Measurements from ENCODE around the gene TEK.

The TEK gene

GRCh38 chr9:27276193-27277030 lies 167.4 kb downstream of the TEK start:
- Mint-ChIP-seq H3K27me3 (ENCODE audit: low read depth) (no peaks in the 10 kb centered on the region), H3K4me3 (peak overlapping the region in 2 of 3 experiments; percentile 11 to 13), H3K27ac (no peak overlapping the region), H3K4me1 (peaks cover 13% of the 10 kb centered on the region), H3K9me3 (no peaks in the 10 kb centered on the region), H3K36me3 (ENCODE audit: low read depth) (no peaks in the 10 kb centered on the region)
- peak; percentile 73 to 85 (median 75) for TF ChIP-seq CTCF (IDR thresholded peaks at IDR 0.05; ENCODE audit: unreplicated experiment in 3 of 3)

GRCh38 chr9:27278374-27278773 lies 169.3 kb downstream of the TEK start:
- no peak overlapping the region for H3K27ac Mint-ChIP-seq
- H3K4me3 Mint-ChIP-seq = no peak overlapping the region
- no peaks in the 10 kb centered on the region for H3K9me3 Mint-ChIP-seq
- peaks cover 13% of the 10 kb centered on the region for H3K4me1 Mint-ChIP-seq
- TF ChIP-seq CTCF (IDR thresholded peaks at IDR 0.05; ENCODE audit: unreplicated experiment in 3 of 3) = no peak
- no peaks in the 10 kb centered on the region for H3K27me3 Mint-ChIP-seq (ENCODE audit: low read depth)
- no peaks in the 10 kb centered on the region for H3K36me3 Mint-ChIP-seq (ENCODE audit: low read depth)

- Mint-ChIP-seq H3K27ac (no peak overlapping the region), H3K27me3 (ENCODE audit: low read depth) (no peaks in the 10 kb centered on the region), H3K4me1 (peaks cover 13% of the 10 kb centered on the region), H3K4me3 (no peak overlapping the region), H3K9me3 (no peaks in the 10 kb centered on the region), H3K36me3 (ENCODE audit: low read depth) (no peaks in the 10 kb centered on the region)
- TF ChIP-seq CTCF (IDR thresholded peaks at IDR 0.05; ENCODE audit: unreplicated experiment in 3 of 3) = no peak
Measured at GRCh38 chr9:27279611-27280010, 170.6 kb downstream of the TEK start.

Data from nephron (organoid).